ENCODE data around the gene PCDHGA1. TPM values are rescaled to one million over a fixed set of nuclear protein-coding genes. Genes with fewer than 3 reads are reported as not detected.

The PCDHGA1 gene
- total RNA-seq, 4 donors from 2014 or later, result 0.65 to 0.97 (median 0.71) TPM

GRCh38 chr5:141477044-141477575 is 146.8 kb downstream of the PCDHGA1 start:
- TF ChIP-seq POLR2A (IDR thresholded peaks at IDR 0.05) (no peak), CTCF (IDR thresholded peaks at IDR 0.05 in 4 of 5, conservative IDR thresholded peaks at IDR 0.05 in 1 of 5) (no peak)
- intact Hi-C loops (cut with DNase I; ENCODE audit: low total_unique reads) (loop anchor here (2.0 kb wide), 2 partner anchors 30 to 46 kb away; partner anchors contain the start of gene PCDHGA12), in situ Hi-C loops (cut with MboI; ENCODE audit: low sequenced_read_pairs in 4 of 4) (loop anchor here in 2 of 4 donors (5.0 kb wide), 4 partner anchors 45 to 85 kb away; partner anchors contain the start of gene PCDHGA11 (in 1 of the 2))
- ATAC-seq, result no peak
- DNase-seq, result no peak
- Histone ChIP-seq H3K27ac (peak overlapping the region; percentile 82 to 91 (median 88)), H3K27me3 (no peaks in the 10 kb centered on the region), H3K36me3 (no peaks in the 10 kb centered on the region), H3K4me3 (peak overlapping the region; percentile 69 to 83 (median 75)), H3K4me1 (peaks cover 44 to 60% of the 10 kb centered on the region in 2 donors), H3K9me3 (no peaks in the 10 kb centered on the region)

- Histone ChIP-seq H3K27ac (peak overlapping the region in 1 of 4 donors; percentile 23), H3K4me3 (peak overlapping the region; percentile 16 to 83 (median 75)), H3K9me3 (no peaks in the 10 kb centered on the region), H3K4me1 (peaks cover 49 to 67% of the 10 kb centered on the region in 2 donors), H3K36me3 (no peaks in the 10 kb centered on the region), H3K27me3 (no peaks in the 10 kb centered on the region)
- no peak for TF ChIP-seq CTCF (IDR thresholded peaks at IDR 0.05 in 4 of 5, conservative IDR thresholded peaks at IDR 0.05 in 1 of 5)
- TF ChIP-seq POLR2A (IDR thresholded peaks at IDR 0.05), result no peak
- intact Hi-C loops (cut with DNase I; ENCODE audit: low total_unique reads), result loop anchor here (2.0 kb wide), 2 partner anchors 29 to 47 kb away; partner anchors contain the start of gene PCDHGA12
- no peak for ATAC-seq
- DNase-seq, result no peak
- in situ Hi-C loops (cut with MboI; ENCODE audit: low sequenced_read_pairs in 4 of 4), result loop anchor here in 2 of 4 donors (5.0 kb wide), 4 partner anchors 44 to 84 kb away; partner anchors contain the start of gene PCDHGA11 (in 1 of the 2)
Observed at GRCh38 chr5:141477815-141478214, 147.5 kb downstream of the PCDHGA1 start.

- peaks cover 55 to 72% of the 10 kb centered on the region in 2 donors for H3K4me1 ChIP-seq
- peak overlapping the region; percentile 16 to 83 (median 75) for H3K4me3 ChIP-seq
- in situ Hi-C loops (cut with MboI; ENCODE audit: low sequenced_read_pairs in 4 of 4) (loop anchor here in 2 of 4 donors (5.0 kb wide), 4 partner anchors 44 to 84 kb away; partner anchors contain the start of gene PCDHGA11 (in 1 of the 2)), intact Hi-C loops (cut with DNase I; ENCODE audit: low total_unique reads) (no loop called here)
- H3K9me3 ChIP-seq, result no peaks in the 10 kb centered on the region
- no peak for DNase-seq
- no peak for ATAC-seq
- H3K27ac ChIP-seq, result no peak overlapping the region
- no peaks in the 10 kb centered on the region for H3K27me3 ChIP-seq
- H3K36me3 ChIP-seq, result no peaks in the 10 kb centered on the region
- no peak for TF ChIP-seq POLR2A (IDR thresholded peaks at IDR 0.05)
- TF ChIP-seq CTCF (IDR thresholded peaks at IDR 0.05 in 4 of 5, conservative IDR thresholded peaks at IDR 0.05 in 1 of 5), result peak in 1 of 5 experiments; percentile 16
Observed at GRCh38 chr5:141478321-141478945, 148.1 kb downstream of the PCDHGA1 start.

- Histone ChIP-seq H3K4me1 (peaks cover 65 to 85% of the 10 kb centered on the region in 2 donors), H3K27ac (no peak overlapping the region), H3K27me3 (no peaks in the 10 kb centered on the region), H3K9me3 (no peaks in the 10 kb centered on the region), H3K36me3 (no peaks in the 10 kb centered on the region), H3K4me3 (no peak overlapping the region)
- DNase-seq (no peak), ATAC-seq (no peak)
- no peak for TF ChIP-seq POLR2A (IDR thresholded peaks at IDR 0.05)
- TF ChIP-seq CTCF (IDR thresholded peaks at IDR 0.05 in 4 of 5, conservative IDR thresholded peaks at IDR 0.05 in 1 of 5), result no peak
- in situ Hi-C loops (cut with MboI; ENCODE audit: low sequenced_read_pairs in 4 of 4) (loop anchor here in 2 of 4 donors (5.0 kb wide), 4 partner anchors 43 to 83 kb away; partner anchors contain the start of gene PCDHGA11 (in 1 of the 2)), intact Hi-C loops (cut with DNase I; ENCODE audit: low total_unique reads) (no loop called here)
Observed at GRCh38 chr5:141479776-141480175, 149.5 kb downstream of the PCDHGA1 start.
